Right lobe of liver (tissue), 6 donors: ENCODE results near the gene NFASC. TPM values are rescaled to one million over a fixed set of nuclear protein-coding genes. Genes with fewer than 3 reads are reported as not detected.

Experiments
- ATAC-seq, 4 donors: fragments of 200-7000 bp; cut with Tn5 transposase; one replicate each; pipeline ENCODE4 v1.9.1; 2020; ENCODE audit warnings: mild to moderate bottlenecking in 4 of 4, moderate library complexity in 4 of 4
- DNase-seq, 3 donors: peaks; one replicate each; pipeline ENCODE4 v3.0.0-alpha.2; 2020
- H3K27ac ChIP-seq, 3 donors: fragments of 200-600 bp; one replicate each; pipeline ENCODE4 v1.8.0; 2022
- H3K27me3 ChIP-seq, 2 donors: fragments of 200-600 bp; one replicate each; pipeline ENCODE4 v1.8.0; 2022
- H3K36me3 ChIP-seq, 4 donors: fragments of 200-600 bp; sonication (generic) in 1 of 4; one replicate each; pipeline versions ENCODE4 v1.5.1 to v1.8.0; 2017 to 2022; ENCODE audit warnings: control low read depth in 1 of 4
- H3K4me1 ChIP-seq, 4 donors: fragments of 200-600 bp; sonication (generic) in 1 of 4; one replicate each; pipeline versions ENCODE4 v1.5.1 to v1.8.0; 2017 to 2022; ENCODE audit warnings: control low read depth in 1 of 4
- H3K4me3 ChIP-seq, 3 donors: fragments of 200-600 bp; one replicate each; pipeline ENCODE4 v1.8.0; 2022
- H3K9me3 ChIP-seq, 4 donors: fragments of 200-600 bp; sonication (generic) in 1 of 4; one replicate each; pipeline versions ENCODE4 v1.5.1 to v1.8.0; 2017 to 2022; ENCODE audit warnings: control low read depth in 1 of 4
- CTCF ChIP-seq, 4 donors: fragments of 200-600 bp in 3 of 4; fragments of 450-650 bp in 1 of 4; IDR thresholded peaks; one replicate each; pipeline versions ENCODE4 v1.5.1 to v1.8.0; 2016 to 2022; ENCODE audit warnings: antibody characterized with exemption in 4 of 4, mild to moderate bottlenecking in 2 of 4
- POLR2A ChIP-seq: fragments of 450-650 bp; IDR thresholded peaks from one replicate; pipeline ENCODE4 v1.6.1; 2017; ENCODE audit warnings: antibody characterized with exemption, mild to moderate bottlenecking
- WGBS: methylation state at CpG from one replicate; pipeline ENCODE4 v1.1.6; 2018; ENCODE audit warnings: low coverage, low lambda C conversion rate; ENCODE audit not compliant: insufficient coverage; ENCODE audit errors: missing lambda C conversion rate; 5-methylcytosine and 5-hydroxymethylcytosine counted together
- intact Hi-C, 2 donors: fragments of 100-400 bp; cut with DNase I; formaldehyde crosslinking; loops; one replicate each; pipeline versions ENCODE4 v1.11.2 to v1.14.1; 2022
- total RNA-seq, 6 experiments: library from RNA; depleted of rRNA in 2 of 6; stranded (reverse); fragments of >200 nt in 2 of 6; fragmentation: NEBNext Ultra II Directional in 3 of 6; extraction: Animal tissue kit (Norgen Biotek cat#: 25700) in 3 of 6; gene quantifications; one replicate each; pipeline versions ENCODE4 v1.1.0 to v1.2.4, GENCODE V29; 2016 to 2023
- donor health status: DM: no; HTN: yes; CAD: no.
- donor health status: DM: no; HTN: no; CAD: no.
- donor health status: DM: no; HTN: no; CAD: no.
- donor health status: DM: no; HTN: yes; CAD: no.
- donor health status: DM: no; HTN: yes; CAD: no.

Gene NFASC
- total RNA-seq, 6 experiments from 2014 or later, result 3.2 to 7.8 (median 5.6) TPM

GRCh38 chr1:204987689-204988088 lies 117.0 kb downstream of the NFASC start:
- no peaks in the 10 kb centered on the region for H3K27me3 ChIP-seq
- no peaks in the 10 kb centered on the region for H3K9me3 ChIP-seq
- ATAC-seq (no peak), DNase-seq (no peak)
- TF ChIP-seq POLR2A, result no peak
- TF ChIP-seq CTCF (IDR thresholded peaks at IDR 0.05), result no peak
- intact Hi-C loops, result loop anchor here (5.0 kb wide), 1 partner anchor 75 kb away; no protein-coding TSS in a partner anchor
- WGBS, result no CpG with 5 or more reads among the region's 3 CpGs
- no peak overlapping the region for H3K27ac ChIP-seq
- H3K36me3 ChIP-seq, result no peaks in the 10 kb centered on the region
- peaks cover 0 to 21% (median 4%) of the 10 kb centered on the region in 4 donors for H3K4me1 ChIP-seq
- no peak overlapping the region for H3K4me3 ChIP-seq

GRCh38 chr1:204988196-204988595 lies 117.5 kb downstream of the NFASC start:
- DNase-seq (no peak), ATAC-seq (no peak)
- no peak overlapping the region for H3K4me3 ChIP-seq
- WGBS, result 68% methylated on average over 4 of the region's 4 CpGs
- H3K27ac ChIP-seq, result no peak overlapping the region
- peaks cover 0 to 21% (median 4%) of the 10 kb centered on the region in 4 donors for H3K4me1 ChIP-seq
- intact Hi-C loops, result loop anchor here (5.0 kb wide), 1 partner anchor 74 kb away; no protein-coding TSS in a partner anchor
- no peaks in the 10 kb centered on the region for H3K36me3 ChIP-seq
- no peaks in the 10 kb centered on the region for H3K27me3 ChIP-seq
- TF ChIP-seq POLR2A (no peak), CTCF (IDR thresholded peaks at IDR 0.05) (no peak)
- H3K9me3 ChIP-seq, result no peaks in the 10 kb centered on the region

GRCh38 chr1:204989266-204990058 lies 118.8 kb downstream of the NFASC start:
- Histone ChIP-seq H3K4me3 (no peak overlapping the region), H3K36me3 (no peaks in the 10 kb centered on the region), H3K27ac (no peak overlapping the region), H3K4me1 (peaks cover 0 to 27% (median 5%) of the 10 kb centered on the region in 4 donors), H3K27me3 (no peaks in the 10 kb centered on the region), H3K9me3 (no peaks in the 10 kb centered on the region)
- no peak for TF ChIP-seq POLR2A
- TF ChIP-seq CTCF (IDR thresholded peaks at IDR 0.05), result peak; percentile 95 to 99 (median 98)
- DNase-seq (peak; percentile 74 to 86 (median 85)), ATAC-seq (peak; percentile 92 to 98 (median 94))
- WGBS, result 16% methylated on average over 7 of the region's 16 CpGs
- intact Hi-C loops, result loop anchor here (5.0 kb wide), 1 partner anchor 73 kb away; no protein-coding TSS in a partner anchor

- no peak for ATAC-seq
- DNase-seq, result no peak
- no peaks in the 10 kb centered on the region for H3K36me3 ChIP-seq
- no peak for TF ChIP-seq POLR2A
- TF ChIP-seq CTCF (IDR thresholded peaks at IDR 0.05), result no peak
- no peaks in the 10 kb centered on the region for H3K9me3 ChIP-seq
- no peak overlapping the region for H3K4me3 ChIP-seq
- intact Hi-C loops, result no loop called here
- H3K4me1 ChIP-seq, result peaks cover 0 to 32% (median 8%) of the 10 kb centered on the region in 4 donors
- no peak overlapping the region for H3K27ac ChIP-seq
- H3K27me3 ChIP-seq, result no peaks in the 10 kb centered on the region
- 29% methylated on average over 1 of the region's 3 CpGs for WGBS
Measured at GRCh38 chr1:204990059-204990664, 119.5 kb downstream of the NFASC start.
